GM19328 (cell line): ENCODE results near the gene PON2.
"Not testable (repeated sequence)": the region's sequence is repeated elsewhere in the genome, so short reads cannot be mapped to it uniquely, and the experiment has no call there.

Source experiments
- ATAC-seq: cut with Tn5 transposase; IDR thresholded peaks from one replicate; pipeline ENCODE4 v1.9.1; 2021; ENCODE audit warnings: mild to moderate bottlenecking, moderate library complexity; ENCODE audit not compliant: unreplicated experiment

The PON2 gene

GRCh38 chr7:95407751-95408150, 27.1 kb downstream of the PON2 start:
- ATAC-seq: no peak

GRCh38 chr7:95405800-95406199, 29.0 kb downstream of the PON2 start:
- no peak for ATAC-seq

GRCh38 chr7:95405208-95405607, 29.6 kb downstream of the PON2 start:
- no peak for ATAC-seq

- ATAC-seq: no peak
These were observed 30.4 kb downstream of the PON2 start for GRCh38 chr7:95404316-95404865.

GRCh38 chr7:95398155-95398940, 36.5 kb downstream of the PON2 start:
- ATAC-seq: no peak

- ATAC-seq: no peak
These were observed 37.4 kb downstream of the PON2 start for GRCh38 chr7:95397381-95397780.

- ATAC-seq: peak; percentile 53
These were observed 38.4 kb downstream of the PON2 start, which contains the start of gene PON3 for GRCh38 chr7:95396136-95397032. Gene PON3, minus strand, starts transcription at chr7:95396375. Its CDS starts 25 bp downstream, at chr7:95396350.

GRCh38 chr7:95395755-95396135, 39.1 kb downstream of the PON2 start:
- no peak for ATAC-seq

GRCh38 chr7:95394370-95394769, 40.5 kb downstream of the PON2 start:
- no peak for ATAC-seq

- no peak for ATAC-seq
These were observed 43.1 kb downstream of the PON2 start for GRCh38 chr7:95391761-95392160.

GRCh38 chr7:95389516-95389915, 45.3 kb downstream of the PON2 start:
- no peak for ATAC-seq

GRCh38 chr7:95379457-95379856, 55.4 kb downstream of the PON2 start:
- not testable (repeated sequence) for ATAC-seq

GRCh38 chr7:95376632-95377400, 58.0 kb downstream of the PON2 start:
- ATAC-seq: no peak

GRCh38 chr7:95375591-95376257, 59.1 kb downstream of the PON2 start:
- ATAC-seq: no peak

GRCh38 chr7:95373323-95373722, 61.5 kb downstream of the PON2 start:
- no peak for ATAC-seq

GRCh38 chr7:95368235-95368634, 66.6 kb downstream of the PON2 start:
- ATAC-seq: no peak

GRCh38 chr7:95367606-95368005, 67.2 kb downstream of the PON2 start:
- ATAC-seq: no peak

- ATAC-seq: no peak
These were observed 69.7 kb downstream of the PON2 start for GRCh38 chr7:95365151-95365550.

GRCh38 chr7:95357623-95358022, 77.2 kb downstream of the PON2 start:
- no peak for ATAC-seq
